GM18909 (cell line): ENCODE data around the gene ITGBL1.

ENCODE experiments used
- ATAC-seq: cut with Tn5 transposase; IDR thresholded peaks from one replicate; pipeline ENCODE4 v1.9.1; 2021; ENCODE audit warnings: mild to moderate bottlenecking; ENCODE audit not compliant: unreplicated experiment, poor library complexity

ITGBL1 gene

DNA sequence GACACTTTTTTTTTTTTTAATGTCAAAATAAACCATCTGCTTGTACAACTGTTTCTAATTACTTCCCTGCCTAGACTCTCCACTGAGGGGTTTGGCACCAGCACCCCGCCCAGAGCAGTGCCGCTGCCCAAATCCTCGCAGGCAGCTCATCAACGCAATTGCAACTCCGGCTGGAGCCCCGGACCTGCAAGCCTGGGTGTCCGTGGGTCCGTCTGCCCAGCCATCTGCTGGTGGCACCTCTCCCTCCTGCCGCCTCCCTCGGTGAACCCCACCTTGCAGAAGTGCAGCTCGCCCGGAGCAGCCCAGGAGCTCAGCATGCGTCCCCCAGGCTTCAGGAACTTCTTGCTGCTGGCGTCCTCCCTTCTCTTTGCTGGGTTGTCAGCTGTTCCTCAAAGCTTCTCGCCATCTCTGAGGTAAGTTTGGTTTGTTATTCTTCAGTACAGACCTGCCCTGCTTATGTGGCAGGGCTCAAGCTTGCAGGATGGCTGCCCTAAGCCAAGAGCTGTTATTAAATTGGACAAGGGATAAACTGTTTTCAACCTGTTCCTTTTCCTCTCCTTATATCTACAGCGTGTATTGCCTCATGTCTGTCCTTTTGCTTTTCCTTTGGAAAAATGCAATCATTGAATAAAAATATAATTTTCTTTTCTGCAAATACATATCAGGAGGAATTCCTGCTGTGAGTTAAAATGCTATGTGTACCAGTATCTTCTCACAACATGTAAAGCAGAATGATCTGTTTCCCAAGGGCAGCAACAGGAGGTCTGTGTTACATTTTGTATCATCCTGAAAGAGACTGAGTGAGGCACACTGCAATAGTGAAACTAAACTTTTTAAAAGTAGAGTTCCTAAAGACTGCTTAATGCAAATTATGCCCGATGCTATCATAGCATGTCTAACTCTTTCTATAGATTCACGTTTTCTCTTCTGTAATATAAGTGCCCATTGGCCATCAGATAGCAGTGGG is at the start of gene ITGBL1:
TSS of gene ITGBL1 (plus strand) at position 157 of the 967 bp plus-strand sequence. CDS start at position 316, 159 bp downstream.
- peak; percentile 73 for ATAC-seq

DNA sequence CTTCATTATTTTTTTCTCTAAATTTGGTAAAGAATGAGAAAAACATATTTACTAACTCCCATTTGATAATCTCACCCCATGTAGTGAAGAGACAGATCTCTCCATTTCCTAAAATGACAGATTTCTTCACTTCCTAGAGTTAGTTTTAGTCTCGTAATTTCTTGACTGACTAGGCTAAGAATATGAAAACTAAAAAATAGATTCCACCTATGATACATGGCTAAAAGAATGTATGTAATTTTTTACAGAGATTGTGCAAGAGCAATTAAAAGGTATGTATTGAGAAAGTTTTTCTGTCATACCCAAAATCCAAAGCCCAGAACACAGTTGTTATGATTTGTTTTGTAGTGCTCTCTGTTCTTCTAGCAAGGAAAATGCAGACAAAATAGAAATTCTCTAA is 45.7 kb upstream of the ITGBL1 start:
- ATAC-seq, result no peak

GRCh38 chr13:101408154-101408553 is 44.3 kb upstream of the ITGBL1 start:
- no peak for ATAC-seq

DNA sequence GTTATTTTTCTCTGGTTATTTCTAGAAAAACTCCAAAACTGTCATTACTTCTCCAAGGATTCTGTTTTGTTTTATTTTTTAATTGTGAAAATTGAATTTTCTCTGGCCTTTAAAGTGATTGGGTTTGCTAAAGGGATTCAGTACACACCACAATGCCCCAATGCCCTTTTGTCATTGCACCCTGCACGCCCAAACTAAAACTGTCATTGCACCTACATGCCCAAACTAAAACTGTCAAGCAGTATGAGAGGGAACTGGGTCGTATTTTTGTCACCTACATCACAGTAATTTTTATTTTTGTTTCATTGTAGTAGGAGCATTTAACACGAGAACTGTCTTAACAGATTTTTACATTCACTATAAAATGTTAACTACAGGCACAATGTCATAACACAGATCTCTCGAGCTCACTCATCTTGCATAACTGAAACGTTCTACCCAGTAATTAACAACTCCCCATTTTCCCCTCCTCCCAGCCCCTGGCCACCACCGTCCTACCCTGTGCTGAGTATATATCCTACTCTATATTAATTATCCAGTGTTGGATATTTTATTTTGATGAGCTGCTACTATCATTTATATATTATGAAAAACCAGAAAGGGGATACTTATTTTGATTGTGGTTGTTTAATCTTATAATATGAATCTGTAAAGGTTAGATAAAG is 43.4 kb upstream of the ITGBL1 start:
- no peak for ATAC-seq

DNA sequence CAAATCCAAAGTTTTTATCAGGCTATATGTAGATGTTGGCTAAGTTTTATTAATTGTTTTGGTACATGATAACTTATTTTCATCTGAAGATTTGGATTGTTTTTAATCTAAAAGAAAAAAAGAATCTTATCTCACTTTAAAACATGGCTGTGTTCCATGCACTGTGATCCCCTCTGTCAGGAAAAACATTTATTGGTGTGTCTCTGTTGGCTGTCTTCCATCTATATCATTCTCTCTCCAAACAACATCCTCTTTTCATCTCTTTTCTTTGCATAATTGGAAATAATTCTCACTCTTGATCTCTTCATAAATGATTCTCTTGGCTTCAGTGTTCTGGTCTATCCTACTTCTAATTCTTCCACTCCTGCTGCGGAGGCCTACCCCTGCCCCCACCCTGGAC is 40.4 kb upstream of the ITGBL1 start:
- ATAC-seq, result no peak

- ATAC-seq, result no peak
These were observed 36.9 kb upstream of the ITGBL1 start for GRCh38 chr13:101415358-101416174.

- peak; percentile 40 for ATAC-seq
These were observed 36.1 kb upstream of the ITGBL1 start, which contains the start of gene NALCN for GRCh38 chr13:101416181-101417042. TSS of gene NALCN (minus strand) at chr13:101416508. CDS start at chr13:101399126, 17,382 bp downstream.

DNA sequence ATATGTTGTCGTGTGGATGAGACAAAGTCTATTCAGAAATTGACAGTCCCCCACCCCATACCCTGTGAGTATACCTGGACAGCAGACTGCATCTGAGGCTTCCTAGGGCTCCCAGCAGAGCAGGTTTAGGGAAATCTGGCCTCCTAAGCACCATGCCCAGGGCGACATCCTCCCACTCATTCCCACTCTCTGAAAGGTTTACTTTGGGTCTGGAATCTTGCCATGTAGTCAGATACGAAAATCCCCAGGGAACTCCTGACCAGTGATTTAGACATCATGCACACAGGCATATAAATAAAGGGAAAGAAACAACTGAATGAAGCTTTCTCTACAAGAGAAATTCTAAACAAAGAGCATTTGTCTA is 35.5 kb upstream of the ITGBL1 start:
- ATAC-seq, result no peak

DNA sequence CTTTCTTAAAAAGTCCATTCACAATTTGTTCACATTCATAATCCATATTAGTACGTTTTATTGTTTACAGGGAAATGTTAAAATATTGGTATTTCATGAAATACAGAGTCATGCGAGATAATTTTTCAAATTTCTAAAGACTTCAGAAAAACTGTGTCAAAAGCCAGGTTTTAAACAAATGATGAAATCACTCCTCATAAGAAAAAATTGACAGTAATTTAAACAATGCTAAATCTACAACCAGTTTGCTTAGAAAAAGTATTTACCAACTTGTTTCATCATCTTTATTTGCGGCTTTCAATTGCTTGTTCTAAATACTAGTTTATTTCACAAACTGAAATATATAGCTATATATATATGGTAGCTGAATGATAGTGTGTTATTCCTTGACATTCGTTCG is 35.0 kb upstream of the ITGBL1 start:
- no peak for ATAC-seq

DNA sequence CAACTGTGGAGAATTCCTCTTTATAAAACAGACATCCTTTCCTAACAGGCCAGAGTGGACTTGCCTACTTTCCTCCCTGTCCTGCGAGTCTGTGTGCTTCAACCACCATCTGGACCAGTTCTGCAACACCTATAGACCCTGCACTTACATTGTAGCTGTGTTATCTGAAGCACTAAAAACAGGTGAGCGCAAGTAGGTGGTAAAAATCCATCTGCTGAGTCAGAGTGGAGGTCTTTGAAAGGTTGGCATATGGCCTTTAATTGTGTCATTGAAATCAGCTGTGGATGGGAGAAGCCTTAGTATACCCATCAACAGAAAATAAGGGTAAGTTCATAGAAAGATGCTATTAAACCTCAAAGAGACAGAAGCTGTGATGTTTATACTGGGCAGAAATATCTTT is 28.6 kb upstream of the ITGBL1 start:
- no peak for ATAC-seq

- ATAC-seq, result no peak
These were observed 27.9 kb upstream of the ITGBL1 start for GRCh38 chr13:101424381-101425155.

DNA sequence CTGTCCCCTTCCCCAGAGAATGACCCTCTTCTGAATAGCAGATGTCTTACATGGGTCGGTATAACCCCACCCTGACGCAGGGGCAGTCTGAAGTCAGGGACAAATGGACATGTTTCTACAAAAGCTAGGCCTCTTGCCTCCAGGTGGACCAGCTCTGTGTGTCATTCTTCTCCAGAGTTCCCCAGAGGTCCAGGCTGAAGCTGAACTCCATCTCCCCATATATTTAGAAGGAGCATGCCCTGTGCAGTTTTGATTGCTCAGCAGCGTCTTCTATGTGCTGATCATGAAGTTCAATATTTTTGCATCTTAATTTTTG is 27.4 kb upstream of the ITGBL1 start:
- ATAC-seq, result no peak

GRCh38 chr13:101425623-101426022 is 26.9 kb upstream of the ITGBL1 start:
- ATAC-seq, result no peak

GRCh38 chr13:101429733-101430132 is 22.7 kb upstream of the ITGBL1 start:
- no peak for ATAC-seq

DNA sequence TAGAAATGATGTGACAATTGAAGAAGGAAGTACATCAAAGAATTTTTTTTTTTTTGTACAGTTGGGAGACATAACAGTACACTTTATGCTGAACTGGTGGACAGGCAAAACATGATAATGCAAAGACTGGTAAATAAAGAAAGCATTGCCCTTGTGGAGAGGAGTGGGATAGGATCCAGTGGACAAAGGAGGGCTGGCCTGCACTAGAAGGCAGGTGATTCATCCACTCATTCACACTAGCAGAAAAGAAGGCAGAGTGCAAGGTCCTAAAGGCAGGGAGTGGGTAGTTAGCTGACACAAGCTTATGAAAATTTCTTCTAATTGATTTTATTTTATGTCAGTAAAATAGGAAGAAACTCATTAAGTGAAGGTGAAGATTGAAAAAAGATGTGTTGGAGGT is 18.6 kb upstream of the ITGBL1 start:
- ATAC-seq, result no peak

GRCh38 chr13:101434486-101434885 is 18.0 kb upstream of the ITGBL1 start:
- no peak for ATAC-seq

DNA sequence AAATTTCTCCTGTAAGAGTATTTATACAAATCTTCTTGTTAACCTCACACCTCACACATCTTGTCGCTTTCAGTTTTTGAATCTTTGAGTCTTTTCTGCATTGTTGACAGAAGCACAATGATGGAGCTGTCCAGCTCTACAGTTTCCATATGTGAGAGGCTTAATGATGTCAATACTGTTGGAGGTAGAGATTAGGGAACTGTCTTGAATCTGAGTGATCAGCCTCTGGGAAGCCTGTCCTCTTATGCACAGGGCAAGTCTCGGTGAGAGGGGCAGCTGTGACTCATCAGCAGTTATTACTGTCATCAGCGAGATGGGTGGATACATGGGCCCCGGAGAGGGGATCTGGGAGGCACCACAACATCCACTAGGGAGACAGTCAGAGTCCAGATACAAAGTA is 4.6 kb upstream of the ITGBL1 start:
- ATAC-seq, result no peak

- no peak for ATAC-seq
These were observed 2.4 kb upstream of the ITGBL1 start for GRCh38 chr13:101449790-101450748.
